ENCODE measurements around the gene NDST1.

GRCh38 chr5:150506571-150507473, 1.1 kb upstream of the NDST1 start:
- TF ChIP-seq, protein P1, sequence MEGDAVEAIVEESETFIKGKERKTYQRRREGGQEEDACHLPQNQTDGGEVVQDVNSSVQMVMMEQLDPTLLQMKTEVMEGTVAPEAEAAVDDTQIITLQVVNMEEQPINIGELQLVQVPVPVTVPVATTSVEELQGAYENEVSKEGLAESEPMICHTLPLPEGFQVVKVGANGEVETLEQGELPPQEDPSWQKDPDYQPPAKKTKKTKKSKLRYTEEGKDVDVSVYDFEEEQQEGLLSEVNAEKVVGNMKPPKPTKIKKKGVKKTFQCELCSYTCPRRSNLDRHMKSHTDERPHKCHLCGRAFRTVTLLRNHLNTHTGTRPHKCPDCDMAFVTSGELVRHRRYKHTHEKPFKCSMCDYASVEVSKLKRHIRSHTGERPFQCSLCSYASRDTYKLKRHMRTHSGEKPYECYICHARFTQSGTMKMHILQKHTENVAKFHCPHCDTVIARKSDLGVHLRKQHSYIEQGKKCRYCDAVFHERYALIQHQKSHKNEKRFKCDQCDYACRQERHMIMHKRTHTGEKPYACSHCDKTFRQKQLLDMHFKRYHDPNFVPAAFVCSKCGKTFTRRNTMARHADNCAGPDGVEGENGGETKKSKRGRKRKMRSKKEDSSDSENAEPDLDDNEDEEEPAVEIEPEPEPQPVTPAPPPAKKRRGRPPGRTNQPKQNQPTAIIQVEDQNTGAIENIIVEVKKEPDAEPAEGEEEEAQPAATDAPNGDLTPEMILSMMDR (IDR thresholded peaks at IDR 0.05): no peak
- TF ChIP-seq POLR2AphosphoS5 (IDR thresholded peaks at IDR 0.05): no peak
- no peak for TF ChIP-seq POLR2A (IDR thresholded peaks at IDR 0.05)
- TF ChIP-seq EP300 (IDR thresholded peaks at IDR 0.05): no peak
